GM18508 (cell line): ENCODE measurements around the gene CCDC88C.
"Not testable (repeated sequence)": the region's sequence is repeated elsewhere in the genome, so short reads cannot be mapped to it uniquely, and the experiment has no call there.

ENCODE experiments used
- ATAC-seq: cut with Tn5 transposase; IDR thresholded peaks from one replicate; pipeline ENCODE4 v1.9.1; 2021; ENCODE audit warnings: moderate number of reproducible peaks; ENCODE audit not compliant: insufficient read depth, unreplicated experiment

The CCDC88C gene, protein sequence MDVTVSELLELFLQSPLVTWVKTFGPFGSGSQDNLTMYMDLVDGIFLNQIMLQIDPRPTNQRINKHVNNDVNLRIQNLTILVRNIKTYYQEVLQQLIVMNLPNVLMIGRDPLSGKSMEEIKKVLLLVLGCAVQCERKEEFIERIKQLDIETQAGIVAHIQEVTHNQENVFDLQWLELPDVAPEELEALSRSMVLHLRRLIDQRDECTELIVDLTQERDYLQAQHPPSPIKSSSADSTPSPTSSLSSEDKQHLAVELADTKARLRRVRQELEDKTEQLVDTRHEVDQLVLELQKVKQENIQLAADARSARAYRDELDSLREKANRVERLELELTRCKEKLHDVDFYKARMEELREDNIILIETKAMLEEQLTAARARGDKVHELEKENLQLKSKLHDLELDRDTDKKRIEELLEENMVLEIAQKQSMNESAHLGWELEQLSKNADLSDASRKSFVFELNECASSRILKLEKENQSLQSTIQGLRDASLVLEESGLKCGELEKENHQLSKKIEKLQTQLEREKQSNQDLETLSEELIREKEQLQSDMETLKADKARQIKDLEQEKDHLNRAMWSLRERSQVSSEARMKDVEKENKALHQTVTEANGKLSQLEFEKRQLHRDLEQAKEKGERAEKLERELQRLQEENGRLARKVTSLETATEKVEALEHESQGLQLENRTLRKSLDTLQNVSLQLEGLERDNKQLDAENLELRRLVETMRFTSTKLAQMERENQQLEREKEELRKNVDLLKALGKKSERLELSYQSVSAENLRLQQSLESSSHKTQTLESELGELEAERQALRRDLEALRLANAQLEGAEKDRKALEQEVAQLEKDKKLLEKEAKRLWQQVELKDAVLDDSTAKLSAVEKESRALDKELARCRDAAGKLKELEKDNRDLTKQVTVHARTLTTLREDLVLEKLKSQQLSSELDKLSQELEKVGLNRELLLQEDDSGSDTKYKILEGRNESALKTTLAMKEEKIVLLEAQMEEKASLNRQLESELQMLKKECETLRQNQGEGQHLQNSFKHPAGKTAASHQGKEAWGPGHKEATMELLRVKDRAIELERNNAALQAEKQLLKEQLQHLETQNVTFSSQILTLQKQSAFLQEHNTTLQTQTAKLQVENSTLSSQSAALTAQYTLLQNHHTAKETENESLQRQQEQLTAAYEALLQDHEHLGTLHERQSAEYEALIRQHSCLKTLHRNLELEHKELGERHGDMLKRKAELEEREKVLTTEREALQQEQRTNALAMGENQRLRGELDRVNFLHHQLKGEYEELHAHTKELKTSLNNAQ (N-terminal part only)

GRCh38 chr14:91417120-91417982, at the start of gene CCDC88C:
Gene CCDC88C, minus strand, starts transcription at chr14:91417820. Its CDS starts 130 bp downstream, at chr14:91417690.
- ATAC-seq: no peak

DNA sequence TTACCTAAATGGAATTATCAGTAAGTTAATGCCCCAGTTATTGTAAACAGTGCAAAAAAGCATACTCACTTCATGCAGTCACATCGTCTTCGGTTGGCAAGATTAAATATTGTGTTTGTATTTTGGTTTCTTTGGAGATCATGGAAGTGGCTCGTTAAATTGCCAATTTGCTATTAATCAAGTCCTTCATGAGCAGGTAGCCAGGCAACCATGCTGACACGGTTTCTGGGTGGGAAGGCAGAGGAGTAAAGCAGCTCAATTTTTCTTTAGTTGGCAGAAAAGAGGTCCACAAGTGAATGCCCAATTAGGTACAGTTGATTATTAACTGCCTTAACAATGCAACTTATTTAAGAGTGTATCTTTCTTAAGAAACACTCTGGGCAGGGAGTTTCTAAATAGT, 48.6 kb upstream of the CCDC88C start:
- ATAC-seq: no peak

DNA sequence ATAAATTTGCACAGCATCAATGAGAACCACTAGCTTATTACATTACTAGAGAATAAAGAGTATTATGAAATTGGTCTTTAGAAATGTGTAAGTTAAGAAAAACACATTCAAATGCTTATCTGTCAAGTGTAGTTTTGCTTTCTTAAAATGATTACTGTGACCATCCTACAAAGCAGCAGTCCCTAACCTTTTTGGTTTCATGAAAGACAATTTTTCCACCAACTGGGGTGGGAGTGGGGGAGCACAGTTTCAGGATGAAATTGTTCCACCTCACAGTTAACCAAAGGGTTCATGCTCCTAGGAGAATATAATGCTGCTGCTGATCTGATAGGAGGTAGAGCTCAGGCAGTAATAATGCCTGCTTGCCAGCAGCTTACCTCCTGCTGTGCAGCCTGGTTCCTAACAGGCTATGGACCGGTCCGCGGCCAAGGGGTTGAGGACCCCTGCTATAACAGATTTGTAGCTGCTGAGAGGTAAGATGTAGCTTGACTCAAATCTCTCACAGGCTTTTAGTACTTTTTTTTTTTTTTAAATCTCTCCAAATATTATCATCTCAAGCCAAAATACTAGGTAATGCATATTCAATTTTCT, 47.1 kb upstream of the CCDC88C start:
- no peak for ATAC-seq

GRCh38 chr14:91458612-91459011, 41.0 kb upstream of the CCDC88C start:
- ATAC-seq: no peak

- no peak for ATAC-seq
Measured at GRCh38 chr14:91456283-91456682, 38.7 kb upstream of the CCDC88C start.

DNA sequence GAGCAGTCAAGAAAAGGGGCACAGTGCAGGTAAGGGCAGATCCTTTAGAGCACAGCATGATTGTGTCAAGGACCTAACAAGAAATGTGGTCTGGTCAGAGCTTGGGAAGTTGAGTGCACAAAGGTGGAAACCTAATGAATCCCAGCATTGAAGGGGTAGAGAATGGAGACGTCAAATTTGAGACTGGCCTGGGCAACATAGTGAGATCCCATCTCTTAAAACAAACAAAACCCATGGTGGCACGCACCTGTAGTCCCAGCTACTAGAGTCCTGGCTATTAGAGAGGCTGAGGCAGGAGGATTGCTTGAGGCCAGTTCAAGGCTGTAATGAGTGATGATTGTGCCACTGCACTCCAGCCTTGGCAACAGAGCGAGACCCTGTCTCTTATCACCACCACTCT, 37.0 kb upstream of the CCDC88C start:
- ATAC-seq: no peak

- no peak for ATAC-seq
Measured at GRCh38 chr14:91454155-91454554, 36.5 kb upstream of the CCDC88C start.

- ATAC-seq: no peak
Measured at GRCh38 chr14:91453744-91454143, 36.1 kb upstream of the CCDC88C start.

DNA sequence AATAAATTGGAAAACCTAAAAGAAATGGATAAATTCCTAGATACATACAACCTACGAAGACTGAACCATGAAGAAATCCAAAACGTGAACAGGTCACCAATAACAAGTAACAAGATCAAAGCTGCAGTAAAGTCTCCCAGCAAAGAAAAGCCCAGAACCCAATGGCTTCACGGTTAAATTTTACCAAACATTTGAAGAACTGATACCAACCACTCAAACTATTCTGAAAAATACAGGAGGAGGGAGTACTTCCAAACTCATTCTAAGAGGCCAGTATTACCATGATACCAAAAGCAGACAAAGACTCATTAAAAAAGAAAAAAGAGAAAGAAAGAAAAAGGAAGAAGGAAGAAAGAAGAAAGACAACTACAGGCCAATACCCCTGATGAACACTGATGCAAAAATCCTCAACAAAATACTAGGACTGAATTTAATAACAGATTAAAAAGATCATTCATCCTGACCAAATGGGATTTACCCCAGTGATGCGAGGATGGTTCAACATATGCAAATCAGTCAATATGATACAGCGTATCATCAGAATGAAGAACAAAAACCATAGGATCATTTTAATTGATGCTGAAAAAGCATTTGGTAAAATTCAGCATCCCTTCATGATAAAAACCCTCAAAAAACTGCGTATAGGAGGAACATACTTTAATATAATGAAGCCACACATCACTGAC, 26.9 kb upstream of the CCDC88C start:
- no peak for ATAC-seq

DNA sequence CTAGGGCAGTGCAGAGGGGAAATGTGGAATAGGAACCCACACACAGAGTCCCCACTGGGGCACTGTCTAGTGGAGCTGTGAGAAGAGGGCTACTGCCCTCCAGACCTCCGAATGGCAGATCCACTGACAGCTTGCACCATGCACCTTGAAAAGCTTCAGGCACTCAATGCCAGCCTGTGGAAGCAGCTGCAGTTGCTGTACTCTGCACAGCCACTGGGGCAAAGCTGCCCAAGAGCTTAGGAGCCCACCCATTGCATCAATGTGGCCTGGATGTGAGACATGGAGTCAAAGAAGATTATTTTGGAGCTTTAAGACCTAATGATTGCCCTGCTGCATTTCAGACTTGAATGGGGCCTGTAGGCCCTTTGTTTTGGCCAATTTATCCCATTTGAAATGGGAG, 21.7 kb upstream of the CCDC88C start:
- ATAC-seq: no peak

DNA sequence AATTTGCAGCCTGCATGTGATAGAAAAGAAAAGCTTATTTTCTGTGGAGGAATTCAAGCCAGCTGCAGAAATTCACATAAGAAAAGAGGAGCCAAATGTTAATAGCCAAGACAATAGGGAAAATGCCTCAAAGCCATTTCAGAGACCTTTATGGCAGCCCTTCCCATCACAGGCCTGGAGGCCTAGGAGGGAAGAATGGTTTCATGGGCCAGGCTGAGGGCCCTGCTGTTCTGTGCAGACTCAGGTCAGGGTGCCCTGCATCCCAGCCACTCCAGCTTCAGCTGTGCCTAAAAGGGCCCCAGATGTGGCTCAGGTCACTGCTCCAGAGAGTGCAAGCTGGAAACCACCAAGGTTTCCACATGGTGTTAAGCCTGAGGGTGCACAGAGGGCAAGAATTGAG, 21.2 kb upstream of the CCDC88C start:
- ATAC-seq: no peak

GRCh38 chr14:91436266-91436665, 18.6 kb upstream of the CCDC88C start:
- not testable (repeated sequence) for ATAC-seq

- no peak for ATAC-seq
Measured at GRCh38 chr14:91429385-91429784, 11.8 kb upstream of the CCDC88C start.

GRCh38 chr14:91428931-91429330, 11.3 kb upstream of the CCDC88C start:
- not testable (repeated sequence) for ATAC-seq

- ATAC-seq: not testable (repeated sequence)
Measured at GRCh38 chr14:91425531-91425944, 7.9 kb upstream of the CCDC88C start.

DNA sequence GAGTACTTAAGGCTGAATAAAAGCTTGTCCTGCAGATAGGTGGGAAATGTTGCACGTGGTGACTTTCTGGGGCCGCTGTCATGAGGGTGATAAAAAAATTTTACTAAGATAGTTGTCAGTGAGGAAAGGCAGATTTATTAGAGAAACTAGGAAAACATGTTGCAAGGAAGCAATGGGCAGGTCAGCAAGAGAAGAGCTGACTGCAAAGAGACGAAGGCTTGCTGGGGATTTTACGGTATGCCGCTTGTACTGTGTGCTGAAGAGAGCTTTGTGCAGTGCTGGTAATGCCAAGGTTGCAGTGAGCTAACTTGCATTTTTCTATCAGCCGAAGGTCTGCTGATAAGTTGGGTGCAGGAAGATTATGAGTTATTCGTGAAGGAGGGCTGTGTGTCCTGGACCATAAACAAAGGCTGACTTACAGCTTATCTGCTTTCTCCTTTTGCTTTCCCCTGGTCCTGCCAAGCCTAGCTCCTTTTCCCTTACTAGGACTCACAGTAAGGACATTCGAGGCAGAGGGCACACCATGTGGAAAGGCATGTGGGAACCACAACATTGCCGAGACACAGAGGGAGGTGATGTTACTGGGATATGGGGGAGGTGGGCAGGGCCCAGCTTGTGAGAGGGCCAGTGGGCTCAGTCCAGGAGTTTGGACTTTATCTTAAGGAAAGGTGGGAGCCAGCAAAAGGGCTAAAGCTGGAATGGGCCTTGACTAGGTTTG, 7.4 kb upstream of the CCDC88C start:
- ATAC-seq: no peak

GRCh38 chr14:91420686-91421085, 3.1 kb upstream of the CCDC88C start:
- ATAC-seq: no peak

GRCh38 chr14:91419451-91419850, 1.8 kb upstream of the CCDC88C start:
- ATAC-seq: no peak
